Vagina (tissue), 2 donors: ENCODE data around the gene IL20RB.

Source experiments
- CTCF ChIP-seq, 3 experiments: fragments of 450-650 bp in 2 of 3; fragments of 200-600 bp in 1 of 3; sonication (generic) in 1 of 3; IDR thresholded peaks; one replicate each; pipeline ENCODE4 v1.5.1; 2017 to 2019; ENCODE audit warnings: antibody characterized with exemption in 3 of 3, mild to moderate bottlenecking in 2 of 3, moderate library complexity in 2 of 3
- POLR2A ChIP-seq, 2 donors: fragments of 450-650 bp; IDR thresholded peaks; one replicate each; pipeline ENCODE4 v1.6.1; 2017; ENCODE audit warnings: antibody characterized with exemption in 2 of 2, mild to moderate bottlenecking in 2 of 2, moderate library complexity in 2 of 2
- POLR2AphosphoS5 ChIP-seq, 2 donors: sonication (generic); formaldehyde crosslinking; IDR thresholded peaks; one replicate each; pipeline ENCODE4 v1.9.0; 2017; ENCODE audit warnings: antibody characterized with exemption in 2 of 2, mild to moderate bottlenecking in 2 of 2, low read depth in 1 of 2; ENCODE audit not compliant: insufficient read depth in 1 of 2

GRCh38 chr3:136952292-136952691, 5.5 kb upstream of the IL20RB start:
- TF ChIP-seq POLR2AphosphoS5 (IDR thresholded peaks at IDR 0.05; ENCODE audit: insufficient read depth in 1 of 2, low read depth in 1 of 2) (no peak), CTCF (IDR thresholded peaks at IDR 0.05) (no peak), POLR2A (IDR thresholded peaks at IDR 0.05) (no peak)
